BJ (cell line): Measurements from ENCODE around the gene ELOVL6. TPM values are rescaled to one million over a fixed set of nuclear protein-coding genes. Genes with fewer than 3 reads are reported as not detected.

Experiments used
- CTCF ChIA-PET: fragments of 350-600 bp; formaldehyde crosslinking; extraction: SDS; loops from one replicate; lab custom pipeline; 2021; ENCODE audit warnings: antibody characterized with exemption, inconsistent platforms; lab: Yijun Ruan, JAX
- POLR2A ChIA-PET: fragments of 300-600 bp; sonication (Branson Sonifier 250); formaldehyde crosslinking; extraction: SDS; loops from one replicate; lab custom pipeline; 2021; ENCODE audit warnings: antibody characterized with exemption; lab: Charles Lee
- DNase-seq: peaks from one replicate; pipeline ENCODE4 v3.0.0-alpha.2; 2011; ENCODE audit warnings: low read depth
- H3K27me3 ChIP-seq: 2 replicates; pipeline ENCODE4 v1.6.0; 2011; ENCODE audit warnings: low read length; ENCODE audit not compliant: control insufficient read depth, insufficient read depth
- H3K36me3 ChIP-seq: 2 replicates; pipeline ENCODE4 v1.5.1; 2011; ENCODE audit warnings: low read length; ENCODE audit not compliant: control insufficient read depth, insufficient read depth
- H3K4me3 ChIP-seq: 2 replicates; pipeline ENCODE4 v1.5.1; 2011; ENCODE audit warnings: low read depth, mild to moderate bottlenecking, control low read depth, low read length
- CTCF ChIP-seq: IDR thresholded peaks from 2 replicates; pipeline ENCODE4 v1.5.1; 2011; ENCODE audit warnings: low read depth, mild to moderate bottlenecking, control low read depth, inconsistent platforms, low read length, moderate library complexity; ENCODE audit not compliant: insufficient read depth
- polyA plus RNA-seq: library from polyadenylated mRNA; depleted of rRNA; stranded (reverse); fragments of >200 nt; gene quantifications from 2 replicates; pipeline ENCODE4 v1.2.3, GENCODE V29; 2011

The ELOVL6 gene
- polyA plus RNA-seq, 1 experiment = 7.6 TPM

GRCh38 chr4:110154582-110154981, 43.8 kb downstream of the ELOVL6 start:
- Histone ChIP-seq H3K36me3 (no peaks in the 10 kb centered on the region), H3K27me3 (no peaks in the 10 kb centered on the region), H3K4me3 (no peak overlapping the region)
- TF ChIP-seq CTCF = no peak
- ChIA-PET POLR2A (no interaction called here), CTCF (interaction anchor here (0.8 kb wide), 1 partner anchor 16 kb away, joined by 3 read pairs; no protein-coding TSS in a partner anchor)
- no peak for DNase-seq

GRCh38 chr4:110152386-110152785, 46.0 kb downstream of the ELOVL6 start:
- TF ChIP-seq CTCF = no peak
- POLR2A ChIA-PET = no interaction called here
- no peak for DNase-seq
- CTCF ChIA-PET = interaction anchor here (1.8 kb wide), 1 partner anchor 15 kb away, joined by 3 read pairs; no protein-coding TSS in a partner anchor
- Histone ChIP-seq H3K27me3 (no peaks in the 10 kb centered on the region), H3K4me3 (no peak overlapping the region), H3K36me3 (no peaks in the 10 kb centered on the region)

GRCh38 chr4:110149089-110149488, 49.3 kb downstream of the ELOVL6 start:
- no peak for TF ChIP-seq CTCF
- H3K36me3 ChIP-seq = no peaks in the 10 kb centered on the region
- no peaks in the 10 kb centered on the region for H3K27me3 ChIP-seq
- no peak for DNase-seq
- ChIA-PET POLR2A (no interaction called here), CTCF (no interaction called here)
- H3K4me3 ChIP-seq = no peak overlapping the region

- H3K27me3 ChIP-seq = no peaks in the 10 kb centered on the region
- CTCF ChIA-PET = no interaction called here
- no peak overlapping the region for H3K4me3 ChIP-seq
- TF ChIP-seq CTCF = no peak
- no peaks in the 10 kb centered on the region for H3K36me3 ChIP-seq
- POLR2A ChIA-PET = no interaction called here
- DNase-seq = no peak
Observed at GRCh38 chr4:110142461-110142860, 56.0 kb downstream of the ELOVL6 start.

GRCh38 chr4:110139815-110140214, 58.6 kb downstream of the ELOVL6 start:
- CTCF ChIA-PET = no interaction called here
- no peak overlapping the region for H3K4me3 ChIP-seq
- no peaks in the 10 kb centered on the region for H3K36me3 ChIP-seq
- no peak for DNase-seq
- POLR2A ChIA-PET = no interaction called here
- no peak for TF ChIP-seq CTCF
- no peaks in the 10 kb centered on the region for H3K27me3 ChIP-seq
